DMS 273 (cell line): Measurements from ENCODE around the gene HSPBAP1.
"Not testable (repeated sequence)": the region's sequence is repeated elsewhere in the genome, so short reads cannot be mapped to it uniquely, and the experiment has no call there.

Source experiments
- DNase-seq: peaks from one replicate; lab custom pipeline; 2025; ENCODE audit not compliant: unreplicated experiment; lab: John Stamatoyannopoulos, UW

HSPBAP1 gene

GRCh38 chr3:122786066-122786465, 7.6 kb downstream of the HSPBAP1 start:
- DNase-seq: no peak

- DNase-seq: no peak
These were observed 8.4 kb downstream of the HSPBAP1 start for GRCh38 chr3:122785231-122785630.

- no peak for DNase-seq
These were observed 9.2 kb downstream of the HSPBAP1 start for GRCh38 chr3:122784436-122784835.

- DNase-seq: no peak
These were observed 10.8 kb downstream of the HSPBAP1 start for GRCh38 chr3:122782804-122783203.

GRCh38 chr3:122777563-122777962, 16.1 kb downstream of the HSPBAP1 start:
- DNase-seq: no peak

GRCh38 chr3:122776675-122777468, 16.8 kb downstream of the HSPBAP1 start:
- no peak for DNase-seq

- no peak for DNase-seq
These were observed 19.1 kb downstream of the HSPBAP1 start for GRCh38 chr3:122774564-122774963.

- no peak for DNase-seq
These were observed 19.6 kb downstream of the HSPBAP1 start for GRCh38 chr3:122773944-122774509.

- no peak for DNase-seq
These were observed 20.8 kb downstream of the HSPBAP1 start for GRCh38 chr3:122772827-122773226.

GRCh38 chr3:122770521-122771202, 23.0 kb downstream of the HSPBAP1 start:
- no peak for DNase-seq

GRCh38 chr3:122767540-122768372, 25.9 kb downstream of the HSPBAP1 start:
- no peak for DNase-seq

GRCh38 chr3:122766430-122766829, 27.2 kb downstream of the HSPBAP1 start:
- DNase-seq: no peak

- DNase-seq: no peak
These were observed 33.0 kb downstream of the HSPBAP1 start for GRCh38 chr3:122760453-122761271.

- no peak for DNase-seq
These were observed 34.6 kb downstream of the HSPBAP1 start for GRCh38 chr3:122758877-122759560.

- no peak for DNase-seq
These were observed 38.1 kb downstream of the HSPBAP1 start for GRCh38 chr3:122755491-122755890.

- DNase-seq: no peak
These were observed 38.7 kb downstream of the HSPBAP1 start for GRCh38 chr3:122754929-122755328.

- no peak for DNase-seq
These were observed 45.3 kb downstream of the HSPBAP1 start for GRCh38 chr3:122748347-122748746.

GRCh38 chr3:122747295-122747694, 46.3 kb downstream of the HSPBAP1 start:
- DNase-seq: not testable (repeated sequence)

GRCh38 chr3:122745369-122746021, 48.1 kb downstream of the HSPBAP1 start:
- DNase-seq: no peak
